IPS-15b (cell line): ENCODE data around the gene PHLDB1.
A peak's percentile ranks its signal among the peaks of the same experiment; 100 is the strongest.
"Not testable (repeated sequence)": the region's sequence is repeated elsewhere in the genome, so short reads cannot be mapped to it uniquely, and the experiment has no call there.

ENCODE experiments used
- H3K27me3 ChIP-seq: one replicate; pipeline ENCODE4 v1.6.1; 2013; ENCODE audit warnings: low read length; ENCODE audit not compliant: control insufficient read depth, insufficient read depth
- H3K36me3 ChIP-seq: one replicate; pipeline ENCODE4 v1.6.1; 2013; ENCODE audit warnings: low read length; ENCODE audit not compliant: control insufficient read depth, insufficient read depth
- H3K4me1 ChIP-seq: one replicate; pipeline ENCODE4 v1.6.1; 2013; ENCODE audit warnings: mild to moderate bottlenecking, low read length; ENCODE audit not compliant: control insufficient read depth, insufficient read depth
- H3K4me3 ChIP-seq: one replicate; pipeline ENCODE4 v1.5.1; 2013; ENCODE audit warnings: low read depth, low read length
- H3K9ac ChIP-seq: one replicate; pipeline ENCODE4 v1.6.1; 2013; ENCODE audit warnings: low read depth, mild to moderate bottlenecking, low read length
- H3K9me3 ChIP-seq: one replicate; pipeline ENCODE4 v1.6.1; 2013; ENCODE audit warnings: mild to moderate bottlenecking, low read length; ENCODE audit not compliant: control insufficient read depth, insufficient read depth

The PHLDB1 gene

DNA sequence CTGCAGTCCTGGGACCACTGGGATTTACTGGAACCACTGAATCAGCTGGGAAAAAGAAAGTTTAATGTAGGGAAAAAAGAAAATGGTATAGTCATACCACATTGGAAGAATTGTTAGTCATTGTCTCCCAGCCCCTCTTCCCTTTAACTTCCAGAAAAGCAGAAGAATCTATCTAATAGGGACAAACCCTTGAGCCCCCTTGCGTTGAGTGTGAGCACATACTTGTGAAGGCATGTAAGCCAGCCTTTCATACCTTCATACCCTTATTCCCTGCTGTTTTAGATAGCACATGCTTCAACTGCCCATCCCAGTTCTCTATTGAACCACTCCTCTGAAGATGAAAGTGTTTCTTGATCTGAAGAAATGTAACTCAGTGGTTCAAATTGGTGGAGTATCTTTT is 65.4 kb downstream of the PHLDB1 start:
- peaks cover 4% of the 10 kb centered on the region for H3K9me3 ChIP-seq
- no peaks in the 10 kb centered on the region for H3K4me1 ChIP-seq
- no peaks in the 10 kb centered on the region for H3K27me3 ChIP-seq
- no peak overlapping the region for H3K9ac ChIP-seq
- H3K4me3 ChIP-seq, result no peak overlapping the region
- H3K36me3 ChIP-seq, result no peaks in the 10 kb centered on the region

DNA sequence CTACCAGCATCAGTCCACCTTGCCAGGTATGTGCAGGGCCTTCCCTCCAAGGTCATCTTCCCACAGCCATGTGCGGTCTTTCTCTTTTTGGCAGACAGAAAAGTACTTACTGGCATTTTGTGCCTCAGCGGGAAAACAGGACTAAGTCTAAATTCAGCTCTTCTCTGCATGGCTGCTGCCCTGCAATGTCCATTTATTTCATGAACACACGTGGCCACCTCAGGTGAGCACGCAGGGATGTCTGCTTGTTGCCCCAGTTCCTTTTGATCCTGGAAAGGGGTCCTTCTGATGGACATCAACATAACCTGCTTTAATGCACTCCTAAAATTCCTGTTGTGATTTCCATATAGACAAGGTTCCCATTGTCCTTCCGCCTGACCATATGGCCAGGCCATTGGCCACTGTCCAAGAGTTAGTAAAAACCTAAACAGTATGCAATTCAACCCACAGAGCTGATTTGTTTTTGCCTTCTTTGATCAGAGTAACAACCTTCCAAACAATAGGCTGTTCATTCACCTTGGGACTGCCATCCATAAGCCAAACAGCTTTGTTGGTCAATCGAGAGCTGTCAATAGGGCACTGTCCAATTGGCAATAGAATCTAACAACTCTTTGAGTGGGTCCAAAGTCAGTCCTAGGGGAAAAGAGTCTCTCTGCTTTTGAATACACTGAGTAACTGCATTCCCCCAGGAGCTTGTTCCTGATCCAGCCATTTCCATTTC is 66.1 kb downstream of the PHLDB1 start:
- no peak overlapping the region for H3K4me3 ChIP-seq
- no peak overlapping the region for H3K9ac ChIP-seq

DNA sequence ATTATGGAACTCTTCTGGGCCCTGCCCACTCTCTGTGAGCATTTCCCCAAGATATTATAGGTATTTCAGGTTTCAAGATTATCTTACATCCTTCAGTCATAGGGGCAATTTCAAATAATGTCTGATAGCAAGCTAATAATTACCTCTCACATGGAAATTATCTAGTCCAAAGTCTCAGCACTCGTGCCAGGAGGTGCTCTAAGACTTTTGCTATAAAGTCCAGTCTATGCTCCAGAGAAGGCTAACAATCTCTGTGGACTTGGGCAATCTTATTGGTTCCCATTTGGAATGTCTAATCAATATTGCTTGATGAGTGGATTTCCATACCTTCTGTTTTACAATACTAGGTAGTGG is 66.6 kb downstream of the PHLDB1 start:
- Histone ChIP-seq H3K27me3 (no peaks in the 10 kb centered on the region), H3K36me3 (no peaks in the 10 kb centered on the region), H3K9me3 (peaks cover 4% of the 10 kb centered on the region), H3K9ac (no peak overlapping the region), H3K4me1 (peaks cover under 1% of the 10 kb centered on the region), H3K4me3 (no peak overlapping the region)

More for the DNA sequence above, 66.1 kb downstream of the PHLDB1 start:
- Histone ChIP-seq H3K36me3 (no peaks in the 10 kb centered on the region), H3K9me3 (peaks cover 4% of the 10 kb centered on the region), H3K4me1 (no peaks in the 10 kb centered on the region), H3K27me3 (no peaks in the 10 kb centered on the region)

DNA sequence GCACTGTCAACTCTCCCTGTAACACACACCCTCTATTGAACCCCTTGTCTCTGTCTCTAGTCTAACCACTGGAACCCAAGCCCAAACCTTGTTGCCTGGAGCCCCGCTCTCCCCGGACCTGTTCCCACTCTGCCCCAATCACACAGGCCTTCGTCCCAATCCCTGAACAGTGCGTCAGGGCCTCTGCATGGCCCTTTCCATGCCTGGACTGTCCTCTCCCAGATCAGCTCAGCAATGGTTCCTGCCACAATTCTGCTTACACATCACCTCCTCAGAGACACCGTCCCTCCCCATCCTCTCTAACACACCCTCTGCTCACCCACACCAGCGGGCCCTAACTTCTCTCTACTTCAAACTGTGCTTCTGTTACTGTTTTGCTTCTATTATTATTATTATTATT is 70.6 kb downstream of the PHLDB1 start:
- Histone ChIP-seq H3K27me3 (no peaks in the 10 kb centered on the region), H3K9ac (no peak overlapping the region), H3K9me3 (peaks cover 4% of the 10 kb centered on the region), H3K36me3 (no peaks in the 10 kb centered on the region), H3K4me1 (peaks cover 3% of the 10 kb centered on the region), H3K4me3 (no peak overlapping the region)

DNA sequence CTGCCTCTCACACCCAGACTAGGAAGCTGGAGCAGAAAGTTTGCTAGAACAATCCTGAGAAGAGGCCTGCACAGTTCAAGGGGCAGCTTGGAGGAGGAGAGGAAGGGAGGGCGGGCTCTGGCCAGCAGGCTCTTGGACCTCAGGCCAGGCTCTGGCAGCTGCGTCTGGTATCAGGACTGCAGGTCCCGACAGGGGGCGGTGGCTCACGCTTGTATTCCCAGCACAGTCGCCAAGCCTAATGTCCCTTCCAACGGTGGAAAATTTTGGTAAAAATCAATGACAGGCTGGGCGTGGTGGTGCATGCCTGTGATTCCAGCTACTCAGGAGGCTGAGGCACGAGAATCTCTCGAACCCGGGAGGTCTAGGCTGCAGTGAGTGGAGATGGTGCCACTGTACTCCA is 71.5 kb downstream of the PHLDB1 start:
- not testable (repeated sequence) for H3K4me3 ChIP-seq

DNA sequence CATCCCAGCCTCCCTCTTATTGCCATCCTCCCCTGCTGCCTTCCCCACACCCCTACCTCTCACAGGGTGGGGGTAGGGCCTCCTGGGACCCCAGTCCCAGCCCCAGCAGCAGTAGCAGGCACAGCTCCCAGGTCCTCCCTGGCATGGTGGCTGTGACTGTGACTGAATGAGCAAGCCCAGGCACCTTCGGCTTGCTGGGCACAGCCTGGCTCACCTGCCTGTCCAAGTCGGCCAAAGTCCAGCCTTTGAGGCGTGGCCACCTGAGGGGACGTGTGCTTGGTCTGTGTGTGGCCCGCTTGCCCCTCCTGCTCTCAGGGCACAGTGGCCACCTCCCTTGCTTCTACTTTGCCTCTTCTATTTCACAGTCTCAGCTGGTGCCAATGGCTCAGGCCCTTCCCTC is 72.1 kb downstream of the PHLDB1 start, which contains the start of gene TREH:
TSS of gene TREH (minus strand) at position 168 of the 400 bp plus-strand sequence. CDS start at position 145, 23 bp downstream.
- Histone ChIP-seq H3K27me3 (no peaks in the 10 kb centered on the region), H3K4me1 (peaks cover 3% of the 10 kb centered on the region), H3K9ac (no peak within 1 kb of the TSS), H3K36me3 (no peaks in the 10 kb centered on the region), H3K9me3 (peaks cover 4% of the 10 kb centered on the region), H3K4me3 (no peak within 1 kb of the TSS)

More for the DNA sequence above, 71.5 kb downstream of the PHLDB1 start:
- not testable (repeated sequence) for H3K27me3 ChIP-seq, H3K4me1 ChIP-seq, H3K9ac ChIP-seq, H3K9me3 ChIP-seq, H3K36me3 ChIP-seq

DNA sequence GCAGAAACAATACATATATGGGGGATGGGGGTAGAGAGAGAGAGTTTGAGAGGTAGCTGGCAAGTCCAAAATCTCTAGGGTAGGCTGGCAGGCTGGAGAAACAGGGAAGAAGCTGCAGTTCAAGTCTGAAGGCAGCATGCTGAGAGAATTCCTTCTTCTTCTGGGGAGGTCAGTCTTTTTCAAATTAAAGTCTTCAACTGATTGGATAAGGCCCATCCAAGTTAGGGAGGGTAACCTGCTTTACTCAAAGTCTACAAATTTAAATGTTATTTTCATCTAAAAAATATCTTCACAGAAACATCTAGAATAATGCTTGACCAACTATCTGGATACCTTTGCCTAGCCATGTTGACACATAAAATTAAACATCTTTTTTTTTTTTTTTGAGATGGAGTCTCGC is 75.0 kb downstream of the PHLDB1 start:
- Histone ChIP-seq H3K36me3 (no peaks in the 10 kb centered on the region), H3K9ac (no peak overlapping the region), H3K27me3 (no peaks in the 10 kb centered on the region), H3K4me1 (peaks cover 3% of the 10 kb centered on the region), H3K9me3 (no peaks in the 10 kb centered on the region), H3K4me3 (no peak overlapping the region)

DNA sequence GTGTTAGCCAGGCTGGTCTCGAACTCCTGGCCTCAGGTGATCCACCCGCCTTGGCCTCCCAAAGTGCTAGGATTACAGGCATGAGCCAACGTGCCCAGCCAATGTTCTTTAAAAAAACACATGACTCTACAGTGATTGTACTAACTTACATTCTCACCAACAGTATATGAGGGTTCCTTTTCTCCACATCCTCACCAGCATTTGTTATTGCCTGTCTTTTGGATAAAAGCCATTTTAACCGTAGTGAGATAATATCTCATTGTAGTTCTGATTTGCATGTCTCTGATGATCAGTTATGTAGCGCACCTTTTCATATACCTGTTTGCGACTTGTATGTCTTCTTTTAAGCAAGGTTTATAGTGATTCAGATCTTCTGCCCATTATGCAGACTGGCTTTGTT is 75.5 kb downstream of the PHLDB1 start:
- H3K4me1 ChIP-seq, H3K9ac ChIP-seq, H3K27me3 ChIP-seq, H3K36me3 ChIP-seq, H3K4me3 ChIP-seq, H3K9me3 ChIP-seq: not testable (repeated sequence)

DNA sequence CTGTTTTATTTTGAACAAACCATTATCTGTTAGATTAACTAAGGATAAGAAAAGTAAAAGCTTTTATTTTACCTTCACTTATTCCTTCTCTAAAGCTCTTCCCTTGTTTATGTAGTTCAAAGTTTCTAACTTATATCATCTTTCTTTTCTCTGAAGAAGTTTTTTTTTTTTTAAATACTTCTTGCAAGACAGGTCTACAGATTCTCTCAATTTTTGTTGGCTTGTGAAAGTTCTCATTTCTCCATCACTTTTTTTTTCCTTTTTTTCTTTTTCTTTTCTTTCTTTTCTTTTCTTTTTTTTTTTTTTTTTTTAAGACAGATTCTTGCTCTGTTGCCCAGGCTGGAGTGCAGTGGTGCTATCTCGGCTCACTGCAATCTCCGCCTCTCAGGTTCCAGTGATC is 76.8 kb downstream of the PHLDB1 start:
- H3K36me3 ChIP-seq, result no peaks in the 10 kb centered on the region
- H3K4me3 ChIP-seq, result no peak overlapping the region
- peaks cover under 1% of the 10 kb centered on the region for H3K4me1 ChIP-seq
- no peaks in the 10 kb centered on the region for H3K27me3 ChIP-seq
- H3K9ac ChIP-seq, result no peak overlapping the region
- no peaks in the 10 kb centered on the region for H3K9me3 ChIP-seq

DNA sequence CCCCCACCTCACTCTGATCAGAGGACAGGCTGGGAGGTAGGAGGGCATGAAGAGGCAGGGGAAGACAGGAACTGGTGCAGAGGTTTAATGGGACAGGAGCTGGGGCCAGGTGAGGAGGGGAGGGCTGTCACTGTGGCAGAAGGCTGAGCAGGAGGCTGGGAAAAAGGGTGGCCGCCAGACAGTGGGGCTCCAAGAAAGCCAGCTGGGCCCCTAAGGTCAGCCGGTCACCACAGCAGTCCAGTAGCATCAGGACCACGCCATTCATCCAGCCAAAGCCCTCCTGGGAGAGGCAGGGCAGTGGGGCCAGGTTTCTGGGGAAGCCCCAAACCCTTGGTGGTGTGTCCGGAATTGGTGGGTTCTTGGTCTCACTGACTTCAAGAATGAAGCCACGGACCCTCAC is 80.5 kb downstream of the PHLDB1 start:
- no peaks in the 10 kb centered on the region for H3K9me3 ChIP-seq
- no peaks in the 10 kb centered on the region for H3K27me3 ChIP-seq
- H3K4me3 ChIP-seq, result no peak overlapping the region
- H3K36me3 ChIP-seq, result no peaks in the 10 kb centered on the region
- peaks cover 2% of the 10 kb centered on the region for H3K4me1 ChIP-seq
- no peak overlapping the region for H3K9ac ChIP-seq

DNA sequence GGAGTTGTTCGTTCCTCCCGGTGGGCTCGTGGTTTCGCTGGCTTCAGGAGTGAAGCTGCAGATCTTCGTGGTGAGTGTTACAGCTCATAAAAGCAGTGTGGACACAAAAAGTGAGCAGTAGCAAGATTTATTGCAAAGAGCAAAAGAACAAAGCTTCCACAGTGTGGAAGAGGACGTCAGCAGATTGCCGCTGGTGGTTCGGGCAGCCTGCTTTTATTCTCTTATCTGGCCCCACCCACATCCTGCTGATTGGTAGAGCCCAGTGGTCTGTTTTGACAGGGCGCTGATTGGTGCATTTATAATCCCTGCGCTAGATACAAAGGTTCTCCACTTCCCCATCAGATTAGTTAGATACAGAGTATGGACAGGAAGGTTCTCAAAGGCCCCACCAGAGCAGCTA is 80.9 kb downstream of the PHLDB1 start:
- not testable (repeated sequence) for H3K9ac ChIP-seq, H3K9me3 ChIP-seq

DNA sequence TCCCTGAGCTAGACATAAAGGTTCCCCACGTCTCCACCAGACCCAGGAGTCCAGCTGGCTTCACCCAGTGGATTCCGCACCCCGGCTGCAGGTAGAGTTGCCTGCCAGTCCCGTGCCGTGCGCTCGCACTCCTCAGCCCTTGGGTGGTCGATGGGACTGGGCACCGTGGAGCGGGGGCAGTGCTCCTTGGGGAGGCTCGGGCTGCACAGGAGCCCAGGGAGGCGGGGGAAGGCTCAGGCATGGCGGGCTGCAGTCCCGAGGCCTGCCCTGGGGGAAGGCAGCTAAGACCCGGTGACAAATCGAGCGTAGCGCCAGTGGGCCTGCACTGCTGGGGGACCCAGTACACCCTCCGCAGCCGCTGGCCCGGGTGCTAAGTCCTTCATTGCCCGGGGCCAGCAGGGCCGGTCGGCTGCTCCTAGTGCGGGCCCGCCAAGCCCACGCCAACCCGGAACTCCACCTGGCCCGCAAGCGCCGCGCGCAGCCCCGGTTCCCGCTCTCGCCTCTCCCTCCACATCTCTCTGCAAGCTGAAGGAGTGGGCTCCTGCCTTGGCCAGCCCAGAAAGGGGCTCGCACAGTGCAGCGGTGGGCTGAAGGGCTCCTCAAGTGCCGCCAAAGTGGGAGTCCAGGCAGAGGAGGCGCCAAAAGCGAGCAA is 81.6 kb downstream of the PHLDB1 start:
- Histone ChIP-seq H3K9me3 (no peaks in the 10 kb centered on the region), H3K9ac (no peak overlapping the region), H3K36me3 (no peaks in the 10 kb centered on the region), H3K4me1 (peaks cover 2% of the 10 kb centered on the region), H3K4me3 (peak overlapping the region; percentile 42), H3K27me3 (no peaks in the 10 kb centered on the region)

More for the DNA sequence above, 80.9 kb downstream of the PHLDB1 start:
- not testable (repeated sequence) for H3K4me1 ChIP-seq, H3K36me3 ChIP-seq, H3K4me3 ChIP-seq, H3K27me3 ChIP-seq
